A673 (cell line): Measurements from ENCODE around the gene GALNT6.

Experiments
- EZH2 ChIP-seq: fragments of 200-600 bp; sonication (generic); IDR thresholded peaks from 2 replicates; pipeline ENCODE4 v1.6.1; 2017; ENCODE audit warnings: borderline replicate concordance, low read depth, mild to moderate bottlenecking, mixed read lengths, antibody characterized with exemption, low read length; ENCODE audit not compliant: poor library complexity, severe bottlenecking
- TF ChIP-seq, protein P1 (sequence below): fragments of 300-800, 200-600 bp; sonication (generic); conservative IDR thresholded peaks from 2 replicates; pipeline ENCODE4 v1.5.1; 2017; ENCODE audit warnings: low read depth, mild to moderate bottlenecking, antibody characterized with exemption, low read length, moderate library complexity, mixed read lengths

GRCh38 chr12:51406290-51406689 lies 15.1 kb upstream of the GALNT6 start:
- TF ChIP-seq, protein P1, sequence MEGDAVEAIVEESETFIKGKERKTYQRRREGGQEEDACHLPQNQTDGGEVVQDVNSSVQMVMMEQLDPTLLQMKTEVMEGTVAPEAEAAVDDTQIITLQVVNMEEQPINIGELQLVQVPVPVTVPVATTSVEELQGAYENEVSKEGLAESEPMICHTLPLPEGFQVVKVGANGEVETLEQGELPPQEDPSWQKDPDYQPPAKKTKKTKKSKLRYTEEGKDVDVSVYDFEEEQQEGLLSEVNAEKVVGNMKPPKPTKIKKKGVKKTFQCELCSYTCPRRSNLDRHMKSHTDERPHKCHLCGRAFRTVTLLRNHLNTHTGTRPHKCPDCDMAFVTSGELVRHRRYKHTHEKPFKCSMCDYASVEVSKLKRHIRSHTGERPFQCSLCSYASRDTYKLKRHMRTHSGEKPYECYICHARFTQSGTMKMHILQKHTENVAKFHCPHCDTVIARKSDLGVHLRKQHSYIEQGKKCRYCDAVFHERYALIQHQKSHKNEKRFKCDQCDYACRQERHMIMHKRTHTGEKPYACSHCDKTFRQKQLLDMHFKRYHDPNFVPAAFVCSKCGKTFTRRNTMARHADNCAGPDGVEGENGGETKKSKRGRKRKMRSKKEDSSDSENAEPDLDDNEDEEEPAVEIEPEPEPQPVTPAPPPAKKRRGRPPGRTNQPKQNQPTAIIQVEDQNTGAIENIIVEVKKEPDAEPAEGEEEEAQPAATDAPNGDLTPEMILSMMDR = no peak
- TF ChIP-seq EZH2 = no peak
